GM18505 (cell line): ENCODE results near the gene RPL36AL.

ENCODE experiments used
- ATAC-seq: cut with Tn5 transposase; IDR thresholded peaks from one replicate; pipeline ENCODE4 v1.9.1; 2021; ENCODE audit not compliant: unreplicated experiment
- POLR2A ChIP-seq: IDR thresholded peaks from 4 replicates; pipeline ENCODE4 v1.6.1; 2011; ENCODE audit warnings: borderline replicate concordance; ENCODE audit not compliant: insufficient read depth, insufficient read length; ENCODE audit errors: extremely low read depth

Gene RPL36AL

DNA sequence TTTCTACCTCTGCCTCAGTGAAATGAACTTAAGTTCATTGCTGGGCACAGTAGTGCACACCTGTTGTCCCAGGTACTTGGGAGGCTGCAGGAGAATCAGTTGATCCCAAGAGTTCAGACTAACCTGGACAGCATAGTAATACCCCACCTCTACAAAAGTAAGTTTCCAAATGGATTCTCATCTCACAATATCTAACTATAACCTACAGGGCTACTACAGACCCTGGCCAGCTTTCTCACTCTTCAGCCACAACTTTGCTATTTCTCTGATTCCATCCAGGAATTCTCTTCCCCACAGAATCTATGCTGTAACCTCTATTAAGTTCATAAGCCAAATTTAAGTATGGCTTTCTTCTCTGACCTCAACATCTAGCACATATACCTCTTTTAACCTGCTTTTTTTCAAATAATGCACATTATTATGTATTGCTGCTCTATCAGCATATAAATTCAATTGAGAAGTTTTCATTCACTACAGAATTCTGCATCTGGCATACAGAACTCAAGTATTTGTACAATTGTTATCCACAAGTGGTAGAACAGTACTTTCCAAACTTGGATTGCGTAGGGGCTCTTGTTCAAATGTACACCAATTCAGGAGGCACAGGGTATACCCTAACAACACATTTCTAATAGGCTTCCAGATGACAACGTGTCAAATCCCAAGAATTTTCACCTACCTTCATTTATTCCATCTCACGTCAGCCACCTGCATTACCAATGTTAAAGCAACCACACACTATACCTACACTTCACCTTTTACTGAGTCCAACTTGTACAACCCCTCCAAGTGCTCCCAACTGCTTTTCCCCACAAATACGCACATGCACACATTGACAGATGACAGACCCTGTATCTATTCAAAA lies 38.1 kb downstream of the RPL36AL start:
- peak; percentile 57 for TF ChIP-seq POLR2A
- ATAC-seq, result no peak

DNA sequence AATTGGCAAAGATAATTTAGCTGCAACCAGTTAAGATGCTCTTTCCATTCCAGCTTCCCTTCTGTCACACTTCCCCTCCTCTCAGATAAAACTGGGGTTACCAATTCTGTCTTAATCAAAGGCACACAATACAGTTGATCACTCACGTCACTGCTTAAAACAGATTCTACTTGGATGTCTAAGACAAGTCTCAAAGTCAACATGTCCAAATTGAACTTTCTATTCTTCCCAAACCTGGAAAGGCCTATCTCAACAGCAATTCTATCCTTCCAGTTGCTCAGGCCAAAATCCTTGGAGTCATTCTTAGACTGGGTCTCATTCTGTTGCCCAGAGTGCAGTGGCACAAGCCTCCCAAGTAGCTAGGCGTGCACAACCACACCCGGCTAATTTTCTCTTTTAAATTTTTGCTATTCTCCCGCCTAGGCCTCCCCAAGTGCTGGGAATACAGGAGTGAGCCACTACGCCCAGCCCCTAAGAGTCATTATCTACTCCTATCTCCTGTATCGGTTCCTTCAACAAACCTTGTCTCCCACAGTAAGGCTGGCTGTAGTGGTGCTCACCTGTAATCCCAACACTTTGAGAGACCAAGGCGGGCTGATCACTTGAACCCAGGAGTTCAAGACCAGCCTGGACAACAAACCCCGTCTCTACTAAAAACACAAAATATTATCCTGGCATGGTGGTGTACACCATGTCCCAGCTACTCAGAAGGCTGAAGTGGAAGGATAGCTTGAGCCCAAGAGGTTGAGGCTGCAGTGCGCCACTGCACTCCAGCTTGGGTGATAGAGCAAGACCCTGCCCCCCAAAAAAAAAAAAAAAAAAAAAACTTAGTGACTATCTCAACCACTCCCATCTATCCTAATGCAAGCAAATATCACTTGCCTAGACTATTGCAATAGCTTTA lies 39.0 kb downstream of the RPL36AL start:
- TF ChIP-seq POLR2A, result no peak
- ATAC-seq, result no peak

DNA sequence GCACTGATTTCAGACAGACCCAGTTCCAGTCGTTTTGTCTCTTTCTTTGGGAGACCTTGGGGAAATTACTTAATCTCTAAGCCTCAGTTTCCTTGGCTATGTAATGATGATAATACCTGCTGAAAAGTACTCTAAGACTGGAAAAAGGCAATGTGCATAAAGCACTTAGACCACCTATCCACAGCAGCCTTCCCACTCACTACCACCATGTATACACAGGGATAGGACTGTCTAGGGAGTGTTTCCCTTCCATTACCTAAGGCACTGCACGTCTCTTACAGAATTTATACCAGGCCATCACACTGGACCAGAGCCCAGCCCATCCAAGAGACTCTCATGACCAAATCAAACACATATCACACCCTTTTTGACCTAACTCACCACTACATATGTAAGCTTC lies 40.6 kb downstream of the RPL36AL start:
- TF ChIP-seq POLR2A, result peak; percentile 18
- ATAC-seq, result no peak

DNA sequence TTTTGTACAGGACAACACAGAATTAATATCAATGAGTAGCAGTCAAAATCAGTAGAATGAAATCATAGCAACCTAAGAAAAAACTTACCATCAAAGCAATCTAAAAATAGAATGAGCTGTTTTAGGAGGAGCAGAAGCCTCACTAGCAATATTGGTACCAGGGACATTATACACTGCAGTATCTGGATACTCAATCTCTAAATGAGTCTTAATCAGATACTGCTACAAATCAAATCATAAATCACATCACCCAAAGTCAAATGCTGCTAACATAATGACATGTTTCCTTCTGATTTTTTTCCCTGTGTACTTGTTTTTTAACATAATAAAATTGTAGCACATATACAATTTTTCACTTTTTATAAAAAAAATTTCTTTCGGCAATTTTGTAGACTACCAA lies 42.3 kb downstream of the RPL36AL start:
- TF ChIP-seq POLR2A, result no peak
- no peak for ATAC-seq

DNA sequence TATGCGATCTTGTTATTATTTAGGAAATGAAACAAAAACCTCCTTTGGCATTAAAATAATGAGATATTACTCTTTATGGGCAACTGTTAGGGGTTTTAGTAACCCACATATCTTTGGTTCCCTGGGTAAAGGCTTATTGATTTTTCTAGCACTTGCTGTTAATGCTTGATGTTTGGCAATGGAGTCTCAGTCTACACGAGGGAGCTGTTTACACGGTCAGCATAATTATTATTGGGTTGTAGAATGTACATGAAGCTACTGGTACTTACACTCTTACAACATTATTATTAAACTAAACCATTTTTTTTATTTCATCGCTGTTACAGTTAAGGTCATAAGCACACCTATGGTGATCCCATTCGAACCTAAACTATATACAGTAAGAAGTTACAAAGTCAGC lies 46.4 kb downstream of the RPL36AL start:
- no peak for ATAC-seq
- no peak for TF ChIP-seq POLR2A

DNA sequence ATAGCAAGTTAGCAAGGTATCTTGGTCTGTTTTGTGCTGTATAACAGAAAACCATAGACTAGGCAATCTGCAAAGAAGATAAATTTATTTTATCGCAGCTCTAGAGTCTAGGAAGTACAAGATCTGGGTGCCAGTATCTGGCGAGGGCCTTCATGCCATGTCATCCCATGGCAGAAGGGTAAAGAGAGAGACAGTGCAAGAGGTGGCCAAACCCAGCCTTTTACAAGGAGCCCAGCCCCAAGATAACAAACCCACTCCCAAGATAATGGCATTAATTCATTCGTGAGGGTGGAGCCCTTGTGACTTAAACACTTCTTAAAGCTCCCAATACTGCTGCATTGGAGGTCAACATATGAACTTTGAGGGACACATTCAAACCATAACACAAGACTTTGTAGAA lies 51.1 kb downstream of the RPL36AL start:
- TF ChIP-seq POLR2A, result no peak
- ATAC-seq, result no peak
